ENCODE results near the gene TAS2R40. TPM values are rescaled to one million over a fixed set of nuclear protein-coding genes. Genes with fewer than 3 reads are reported as not detected.
"Not testable (repeated sequence)": the region's sequence is repeated elsewhere in the genome, so short reads cannot be mapped to it uniquely, and the experiment has no call there.

Gene TAS2R40
- total RNA-seq: not detected

DNA sequence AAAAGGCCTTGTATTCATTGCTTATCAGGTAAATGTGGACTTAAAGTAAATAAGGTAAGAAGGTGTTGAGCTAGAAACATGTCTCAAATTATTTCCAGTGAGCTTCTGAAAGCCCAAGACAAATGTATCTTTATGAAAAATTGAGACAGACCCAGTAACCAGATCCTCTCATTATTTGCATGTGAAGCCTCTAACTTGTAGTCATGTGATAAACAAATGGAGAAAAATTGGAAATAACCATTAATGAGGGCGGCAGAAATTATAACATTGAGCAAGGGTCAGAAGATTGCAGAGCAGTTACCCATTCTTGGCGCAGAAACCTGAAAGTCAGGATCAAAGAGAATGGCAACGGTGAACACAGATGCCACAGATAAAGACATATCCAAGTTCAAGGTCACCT is at the start of gene TAS2R40:
TSS of gene TAS2R40 (plus strand) at position 301 of the 400 bp plus-strand sequence. CDS start at position 343, 42 bp downstream.
- FAIRE-seq (no peak), DNase-seq (ENCODE audit: low spot score in 2 of 2) (no peak)

DNA sequence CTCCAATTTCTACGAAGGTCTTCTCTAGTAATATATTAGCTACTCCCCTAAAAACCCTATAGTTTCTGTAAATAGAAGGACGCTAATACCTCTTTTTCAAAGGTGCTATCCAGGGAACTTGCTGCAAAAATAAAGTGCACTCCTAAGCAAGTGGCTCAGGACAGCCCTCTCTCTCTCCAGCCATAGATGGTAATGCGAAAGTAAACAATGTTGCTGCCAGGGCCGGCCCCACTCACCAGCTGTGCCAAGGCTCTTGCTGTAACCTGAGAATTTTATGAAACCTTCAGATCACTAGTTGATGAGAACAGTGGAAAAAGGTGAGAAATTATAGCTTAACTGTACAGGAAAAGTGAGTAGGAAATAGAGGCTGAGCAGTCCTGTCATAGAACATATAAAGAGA is 49.5 kb upstream of the TAS2R40 start:
- no peak for FAIRE-seq
- no peak for DNase-seq (ENCODE audit: low spot score in 2 of 2)

DNA sequence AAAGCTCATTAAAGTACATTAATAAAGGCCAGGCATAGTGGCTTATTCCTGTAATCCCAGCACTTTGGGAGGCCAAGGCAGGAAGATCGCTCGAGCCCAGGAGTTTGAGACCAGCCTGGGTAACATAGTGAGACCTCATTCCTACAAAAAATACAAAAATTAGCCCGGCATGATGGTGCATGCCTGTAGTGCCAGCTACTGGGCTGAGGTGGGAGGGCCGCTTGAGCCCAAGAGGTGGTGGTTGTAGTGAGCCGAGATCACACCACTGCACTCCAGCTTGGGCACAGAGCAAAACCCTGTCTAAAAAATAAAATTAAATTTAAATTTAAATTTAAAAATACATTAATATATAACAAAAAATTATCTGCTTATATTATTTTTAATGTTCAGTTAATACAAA is 45.7 kb upstream of the TAS2R40 start:
- DNase-seq (ENCODE audit: low spot score in 2 of 2) (no peak), FAIRE-seq (no peak)

DNA sequence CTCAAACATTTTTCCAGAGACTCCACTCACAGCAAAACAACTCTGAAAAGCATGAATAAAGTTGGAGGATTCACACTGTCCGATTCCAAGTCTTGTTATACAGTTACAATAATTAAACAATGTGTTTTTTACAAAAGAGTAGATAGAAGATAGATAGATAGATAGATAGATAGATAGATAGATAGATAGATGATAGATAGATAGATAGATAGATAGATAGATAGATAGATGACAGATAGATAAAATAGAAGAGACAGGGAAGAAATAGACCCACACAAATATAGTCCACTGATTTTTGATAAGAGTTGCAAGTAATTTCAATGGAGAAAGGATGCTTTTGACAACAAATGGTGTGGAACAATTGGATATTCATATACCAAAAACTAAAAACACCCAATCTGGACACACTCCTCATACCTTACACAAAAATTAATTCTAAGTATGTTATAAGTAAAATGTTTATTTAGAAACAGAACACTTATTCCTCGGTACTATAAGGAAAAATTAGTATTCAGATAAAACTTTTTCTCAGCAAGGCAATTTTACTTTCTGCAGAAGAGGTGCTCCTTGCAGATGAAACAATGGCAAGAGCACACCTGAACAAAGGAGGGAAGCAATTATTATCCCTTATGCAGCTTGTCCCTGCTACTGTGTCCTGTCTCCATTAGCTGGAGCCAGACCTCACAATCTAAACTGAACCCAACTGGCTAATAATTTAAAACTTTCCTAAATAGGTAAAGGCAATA is 44.3 kb upstream of the TAS2R40 start:
- no peak for DNase-seq (ENCODE audit: low spot score in 2 of 2)
- no peak for FAIRE-seq

DNA sequence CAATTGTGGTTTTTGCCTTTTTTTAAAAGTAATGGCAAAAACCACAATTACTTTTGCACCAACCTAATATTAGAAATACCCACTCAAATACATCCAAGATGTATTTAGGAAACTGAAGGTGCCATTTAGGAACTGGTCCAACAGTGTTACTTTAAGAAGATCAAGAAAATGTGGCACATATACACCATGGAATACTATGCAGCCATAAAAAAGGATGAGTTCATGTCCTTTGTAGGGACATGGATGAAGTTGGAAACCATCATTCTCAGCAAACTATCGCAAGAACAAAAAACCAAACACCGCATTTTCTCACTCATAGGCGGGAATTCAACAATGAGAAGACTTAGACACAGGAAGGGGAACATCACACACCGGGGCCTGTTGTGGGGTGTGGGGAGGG is 41.1 kb upstream of the TAS2R40 start:
- not testable (repeated sequence) for FAIRE-seq; DNase-seq (ENCODE audit: low spot score in 2 of 2)

DNA sequence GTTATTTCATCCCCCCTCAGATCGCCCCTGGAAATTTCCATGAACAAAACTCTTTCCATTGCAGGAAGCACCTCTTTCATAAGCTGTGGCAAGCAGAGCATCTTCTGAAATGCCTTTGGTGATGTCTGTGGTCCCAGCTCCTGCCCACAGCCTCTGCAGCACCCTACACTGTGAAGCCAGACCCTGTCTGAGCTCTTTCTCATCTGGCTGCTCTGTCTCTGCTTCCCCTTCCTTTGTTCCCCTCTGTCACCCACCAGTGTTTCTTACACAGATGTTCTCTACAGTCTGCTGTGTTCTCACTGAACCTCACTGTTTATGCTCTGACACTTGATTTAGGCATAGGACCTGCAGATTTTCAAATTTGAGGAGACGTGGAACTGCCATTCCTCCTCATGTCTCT is 40.5 kb upstream of the TAS2R40 start:
- DNase-seq (ENCODE audit: low spot score in 2 of 2) (no peak), FAIRE-seq (no peak)

DNA sequence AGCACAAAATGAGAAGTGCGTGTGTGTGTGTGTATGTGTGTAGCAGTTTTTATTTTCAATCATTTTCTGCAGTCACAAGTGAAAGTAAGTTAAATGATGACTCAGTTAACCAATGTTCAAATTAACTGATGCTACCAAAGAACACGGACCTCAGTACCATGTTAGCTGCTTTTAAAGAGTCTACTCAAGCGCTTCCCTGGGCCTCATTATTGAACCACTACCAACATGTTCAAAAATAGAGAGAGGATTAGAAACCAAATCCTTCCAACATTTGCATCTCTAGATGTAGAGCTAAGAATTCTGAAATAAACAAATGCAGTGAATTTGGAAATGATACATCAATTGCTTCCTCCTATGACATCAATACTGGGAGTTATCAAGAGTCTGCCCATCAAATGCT is 38.8 kb upstream of the TAS2R40 start, which contains the start of gene TAS2R39:
TSS of gene TAS2R39 (plus strand) at position 396 of the 400 bp plus-strand sequence. CDS start at position 396, 0 bp downstream.
- FAIRE-seq (no peak), DNase-seq (ENCODE audit: low spot score in 2 of 2) (no peak)

DNA sequence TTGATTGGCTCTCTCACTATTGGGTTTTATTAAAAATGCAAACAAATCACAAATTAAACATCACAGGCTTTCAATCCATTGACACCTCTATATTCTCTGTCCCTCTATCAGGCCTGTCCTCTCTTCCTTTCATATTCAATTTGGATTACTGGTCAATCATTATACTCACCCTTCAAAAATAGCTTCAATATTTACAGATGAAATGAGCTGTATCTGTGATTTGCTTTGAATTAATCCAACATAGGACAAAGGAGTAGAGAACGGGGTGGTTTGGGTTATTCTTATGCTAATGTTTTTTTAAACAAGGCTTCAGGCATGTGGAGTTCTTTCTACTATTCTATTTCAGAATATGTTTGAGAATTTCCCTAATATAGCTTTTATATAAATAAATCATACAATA is 36.3 kb upstream of the TAS2R40 start:
- FAIRE-seq (no peak), DNase-seq (ENCODE audit: low spot score in 2 of 2) (no peak)

DNA sequence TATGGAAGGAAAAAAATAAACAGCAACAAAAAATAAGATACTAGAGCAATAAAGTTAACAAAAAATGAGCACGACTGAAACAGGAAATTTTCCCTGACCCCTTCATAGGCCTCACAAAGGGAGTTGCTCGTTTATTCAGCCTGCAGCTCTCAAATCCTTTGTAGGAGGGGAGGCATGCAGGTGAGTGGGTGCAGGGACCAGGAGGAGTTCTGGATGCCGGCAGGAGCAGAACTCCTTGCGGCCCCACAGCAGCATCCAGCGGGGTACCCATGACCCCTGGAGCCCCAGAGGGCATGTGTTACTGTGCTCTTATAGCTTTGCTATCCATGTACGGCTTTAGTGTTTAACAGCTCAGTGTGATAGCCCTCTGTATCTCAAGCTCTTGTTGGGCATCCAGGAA is 32.8 kb upstream of the TAS2R40 start:
- DNase-seq (ENCODE audit: low spot score in 2 of 2) (no peak), FAIRE-seq (no peak)

DNA sequence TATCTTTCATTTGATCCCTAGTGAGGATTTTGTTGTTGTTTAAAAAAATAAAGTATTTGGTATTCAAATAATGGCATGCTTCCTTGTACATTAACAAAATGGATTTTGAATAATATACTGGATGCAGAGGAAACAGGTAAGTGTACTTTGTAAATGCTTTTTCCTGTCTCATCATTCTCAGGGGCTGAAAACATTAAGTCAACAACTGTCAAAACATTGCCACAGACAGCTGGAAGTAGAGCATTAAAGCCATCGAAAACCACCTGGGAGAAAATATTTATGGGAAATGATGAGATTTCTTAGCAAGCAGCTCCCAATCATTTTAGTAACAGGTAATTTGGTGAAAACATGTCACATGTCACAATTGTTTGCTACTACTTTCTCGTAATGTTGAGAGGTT is 28.0 kb upstream of the TAS2R40 start:
- no peak for FAIRE-seq
- no peak for DNase-seq (ENCODE audit: low spot score in 2 of 2)

DNA sequence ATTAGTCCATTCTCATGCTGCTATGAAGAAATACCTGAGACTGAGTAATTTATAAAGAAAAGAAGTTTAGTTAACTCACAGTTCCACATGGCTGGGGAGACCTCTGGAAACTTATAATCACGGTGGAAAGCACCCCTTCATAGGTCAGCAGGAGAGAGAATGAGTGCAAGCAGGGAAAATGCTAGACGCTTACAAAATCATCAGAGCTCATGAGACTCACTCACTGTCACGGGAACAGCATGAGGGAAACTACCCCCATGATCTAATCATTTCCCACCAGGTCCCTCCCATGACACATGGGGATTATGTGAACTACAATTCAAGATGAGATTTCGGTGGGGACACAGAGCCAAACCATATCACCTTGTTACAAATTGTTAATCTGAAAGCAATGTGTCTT is 22.8 kb upstream of the TAS2R40 start:
- FAIRE-seq (no peak), DNase-seq (ENCODE audit: low spot score in 2 of 2) (no peak)

DNA sequence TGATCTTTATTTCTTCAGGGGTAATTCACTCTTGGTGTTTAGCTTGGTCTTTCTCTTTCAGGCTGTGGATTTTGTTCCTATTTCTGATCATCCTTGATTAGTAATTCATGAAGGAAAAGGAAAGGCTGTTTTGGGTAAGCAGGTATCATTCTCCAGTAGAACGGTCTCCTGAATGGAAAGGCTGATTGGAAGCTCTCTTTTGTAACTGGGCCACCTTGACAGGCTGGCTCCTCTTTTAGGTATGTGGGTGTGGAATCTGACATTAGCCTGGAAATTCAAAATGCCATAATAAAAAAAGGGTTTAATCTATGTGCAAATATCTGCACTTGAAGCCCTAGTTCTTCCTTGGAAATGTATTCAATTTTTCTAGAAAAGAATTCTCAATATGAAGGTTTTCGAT is 19.7 kb upstream of the TAS2R40 start:
- FAIRE-seq (no peak), DNase-seq (ENCODE audit: low spot score in 2 of 2) (no peak)

DNA sequence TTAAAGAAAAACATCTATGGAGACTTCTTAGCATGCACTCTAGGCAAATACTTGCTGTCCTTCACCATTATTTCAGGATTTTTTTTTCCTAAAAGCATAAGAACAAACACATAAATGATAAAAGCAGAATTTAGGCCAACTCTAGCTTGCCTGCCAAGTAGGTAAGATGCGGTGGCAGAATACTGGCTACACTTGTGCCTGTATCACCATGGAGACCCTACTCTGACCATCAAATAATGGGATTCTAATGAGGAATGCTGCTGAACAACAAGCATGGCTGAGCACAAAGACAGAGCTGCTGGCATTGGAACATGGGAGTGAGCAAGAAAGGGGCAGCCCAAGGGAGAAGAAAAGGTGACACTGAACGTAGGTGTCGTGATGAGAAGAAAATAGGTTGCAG is 18.5 kb upstream of the TAS2R40 start:
- DNase-seq (ENCODE audit: low spot score in 2 of 2): no peak
- no peak for FAIRE-seq

DNA sequence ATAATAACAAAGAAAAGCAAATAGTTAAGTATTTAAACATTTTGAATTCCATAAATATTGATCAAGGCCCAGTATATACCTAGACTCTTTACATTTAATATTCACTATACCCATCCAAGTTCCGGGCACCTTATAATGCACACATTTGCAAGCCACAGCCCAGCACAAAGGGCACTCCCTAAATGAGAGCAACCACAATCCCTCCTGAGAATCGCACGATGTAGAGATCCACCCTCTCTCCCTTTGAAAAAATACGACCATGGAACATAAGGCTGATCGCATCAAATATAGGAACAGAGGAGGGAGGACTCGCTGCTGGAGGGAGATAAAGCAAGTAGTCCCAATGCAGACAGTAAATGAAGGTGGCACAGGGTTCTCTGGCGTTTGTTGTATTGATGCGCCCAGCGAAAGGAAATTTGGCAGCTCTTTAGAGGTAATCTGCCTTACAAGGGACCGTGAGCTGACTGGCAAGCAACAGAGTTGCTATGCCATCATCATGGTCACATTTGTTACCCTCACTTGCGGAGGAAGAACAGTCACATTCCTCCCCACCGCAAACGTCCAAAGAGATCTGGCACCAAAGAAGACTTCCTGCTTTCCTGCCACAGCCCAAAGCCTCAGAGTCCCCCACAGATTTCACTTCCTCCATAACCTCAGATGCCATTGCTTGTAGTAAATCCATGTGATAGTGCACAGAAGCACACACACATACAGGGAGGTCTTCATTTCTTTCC is 16.1 kb upstream of the TAS2R40 start:
- DNase-seq (ENCODE audit: low spot score in 2 of 2) (peak in 1 of 2 donors; percentile 17), FAIRE-seq (no peak)

DNA sequence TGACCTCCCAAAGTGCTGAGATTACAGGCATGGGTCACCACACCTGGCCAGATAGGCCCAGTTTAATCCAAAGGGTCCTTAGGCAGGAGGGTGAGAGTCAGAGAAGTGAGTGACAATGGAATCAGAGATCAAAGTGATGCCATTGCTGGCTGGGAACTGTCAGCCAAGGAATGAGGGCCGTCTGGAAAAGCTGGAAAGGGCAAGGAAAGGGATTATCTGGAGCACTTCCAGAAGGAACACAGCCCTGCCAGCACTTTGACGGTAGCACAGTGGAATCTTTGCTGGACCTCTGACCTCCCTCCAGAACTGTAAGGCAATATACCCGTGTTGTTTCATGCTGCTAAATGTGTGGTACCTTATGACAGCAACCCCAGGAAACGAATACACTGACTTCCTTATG is 11.3 kb upstream of the TAS2R40 start:
- FAIRE-seq: no peak
- no peak for DNase-seq (ENCODE audit: low spot score in 2 of 2)

DNA sequence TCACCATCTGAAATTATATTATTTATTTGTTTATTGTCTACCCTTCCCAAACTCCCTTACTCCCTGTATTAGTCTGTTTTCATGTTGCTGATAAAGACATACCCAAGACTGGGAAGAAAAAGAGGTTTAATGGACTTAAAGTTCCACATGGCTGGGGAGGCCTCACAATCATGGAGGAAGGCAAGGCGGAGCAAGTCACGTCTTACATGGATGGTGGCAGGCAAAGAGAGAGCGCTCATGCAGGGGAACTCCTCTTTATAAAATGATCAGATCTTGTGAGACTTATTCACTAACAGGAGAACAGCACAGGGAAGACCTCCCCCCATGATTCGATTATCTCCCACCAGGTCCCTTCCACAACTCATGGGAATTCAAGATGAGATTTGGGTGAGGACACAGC is 8.4 kb upstream of the TAS2R40 start:
- DNase-seq (ENCODE audit: low spot score in 2 of 2); FAIRE-seq: not testable (repeated sequence)

DNA sequence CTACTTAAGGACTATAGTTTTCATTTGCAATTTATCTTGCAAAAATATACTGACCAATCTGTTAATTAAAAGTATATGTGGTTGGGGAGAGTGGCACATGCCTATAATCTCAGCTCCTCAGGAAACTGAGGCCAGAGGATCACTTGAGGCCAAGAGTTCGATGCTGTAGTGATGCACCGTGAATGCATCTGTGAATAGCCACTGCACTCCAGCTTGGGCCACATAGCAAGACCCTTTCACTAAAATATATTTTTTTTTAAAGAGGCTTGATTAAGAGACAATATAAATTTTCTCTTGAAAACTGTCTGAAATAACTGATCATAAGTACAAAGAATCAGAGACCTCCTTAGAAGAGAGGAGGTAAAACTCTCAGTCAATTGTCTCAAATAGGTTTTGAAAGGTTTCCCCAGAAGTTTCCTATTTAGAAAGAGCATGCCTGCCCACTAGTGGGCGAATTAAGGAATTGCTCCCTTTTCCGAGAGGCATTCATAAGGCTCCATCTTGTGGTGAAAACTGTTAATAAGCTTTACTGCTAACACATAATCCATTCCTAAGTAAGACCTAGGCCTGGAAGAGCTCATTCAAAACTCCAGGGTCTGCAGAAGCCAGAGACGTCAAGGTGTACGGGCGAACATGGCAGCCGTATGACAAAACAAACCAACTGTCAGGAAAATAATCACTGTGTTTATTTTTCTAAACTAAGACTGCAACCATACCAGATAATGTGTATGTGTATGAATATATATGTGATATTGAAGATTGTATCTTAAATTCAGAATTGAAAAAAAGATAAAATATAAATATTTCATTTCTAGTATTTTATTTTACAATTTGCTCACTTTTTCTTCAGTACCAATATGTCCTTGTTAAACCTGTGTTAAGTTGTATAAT is 6.8 kb upstream of the TAS2R40 start:
- FAIRE-seq: peak; percentile 93

DNA sequence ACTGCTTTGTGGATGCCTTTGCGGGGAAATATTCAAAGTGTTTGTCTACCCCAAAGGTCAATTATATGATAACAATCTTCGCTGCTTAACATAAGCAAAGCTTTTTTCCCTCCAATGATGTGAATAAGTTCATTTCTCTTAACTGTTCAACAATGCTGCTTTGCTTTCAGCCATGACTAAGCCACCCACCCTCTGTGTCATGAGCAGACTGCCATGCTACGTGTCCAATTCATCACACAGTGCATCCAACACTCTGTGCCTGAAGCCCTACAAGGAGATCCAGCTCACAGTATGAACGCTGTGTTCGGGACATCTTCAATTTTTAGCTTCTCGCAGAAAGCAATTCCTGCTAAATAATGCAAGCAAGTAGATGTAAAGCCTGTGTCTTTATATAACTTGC is 5.7 kb upstream of the TAS2R40 start:
- DNase-seq (ENCODE audit: low spot score in 2 of 2) (no peak), FAIRE-seq (no peak)

More for the DNA sequence above, 6.8 kb upstream of the TAS2R40 start:
- DNase-seq (ENCODE audit: low spot score in 2 of 2): peak; percentile 49 to 68

DNA sequence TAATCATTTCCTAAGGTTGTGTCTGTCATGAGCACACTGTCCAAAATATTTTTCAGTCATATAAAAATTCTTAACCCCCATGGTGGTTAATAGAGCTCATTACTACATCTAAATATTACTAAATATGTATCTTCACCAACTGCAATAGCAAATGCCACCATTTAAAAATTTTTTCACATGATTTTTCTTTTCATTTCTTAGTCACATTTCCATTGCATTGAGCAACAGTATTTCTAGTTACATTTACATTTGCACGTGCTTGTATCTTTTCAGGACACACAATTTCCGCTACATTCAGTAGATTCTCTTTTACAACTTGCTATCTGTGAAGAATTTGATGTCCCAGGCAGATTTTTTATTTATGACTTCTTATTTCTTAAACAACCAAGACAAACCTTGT is 5.2 kb upstream of the TAS2R40 start:
- FAIRE-seq: no peak

DNA sequence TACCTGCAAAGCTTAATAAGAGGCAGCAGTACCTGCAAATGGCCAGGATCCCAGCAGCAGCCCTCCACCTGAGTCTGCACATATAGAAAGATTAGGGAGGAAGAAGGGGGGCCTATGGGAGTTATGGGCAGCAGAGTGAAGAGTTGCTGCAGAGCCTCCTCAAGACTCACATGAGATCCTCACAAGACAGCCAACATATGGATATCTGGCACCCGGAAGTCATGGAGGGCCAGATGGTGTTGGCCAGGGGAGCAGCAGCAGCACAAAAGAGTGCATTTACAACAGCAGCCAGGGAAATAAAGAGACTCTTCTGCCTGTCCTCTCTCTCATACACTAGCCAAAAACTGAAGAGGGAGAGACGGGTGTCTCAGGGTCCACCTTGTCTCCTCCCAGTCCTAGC is 4.0 kb upstream of the TAS2R40 start:
- DNase-seq (ENCODE audit: low spot score in 2 of 2): no peak
- no peak for FAIRE-seq

More for the DNA sequence above, 5.2 kb upstream of the TAS2R40 start:
- no peak for DNase-seq (ENCODE audit: low spot score in 2 of 2)

DNA sequence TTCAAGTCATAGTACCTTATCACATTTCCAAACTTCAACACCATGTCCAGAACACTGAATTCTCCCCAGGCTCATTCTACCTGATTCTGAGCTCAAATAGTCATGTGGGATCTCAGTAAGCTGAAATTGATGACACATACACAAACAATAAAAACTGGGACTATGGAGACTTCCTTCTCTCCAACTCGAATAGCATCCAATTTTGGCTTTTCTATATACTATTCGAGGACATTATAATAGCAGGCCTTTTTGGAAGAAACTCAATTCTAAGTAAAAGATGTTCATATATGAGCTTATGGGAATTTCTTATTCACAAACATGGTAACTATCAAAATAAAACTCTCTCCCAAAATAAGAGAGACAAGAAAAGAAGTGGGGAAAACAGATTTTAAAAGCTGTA is 551 bp upstream of the TAS2R40 start:
- FAIRE-seq (no peak), DNase-seq (ENCODE audit: low spot score in 2 of 2) (no peak)
